Activated T-cell treated with anti-CD3 and anti-CD28 coated beads for 48 hours (primary cell): ENCODE data around the gene KDM4B.

Experiments used
- DNase-seq: peaks from one replicate; pipeline ENCODE4 v3.0.0-alpha.2; 2020; ENCODE audit warnings: low read depth

Gene KDM4B

GRCh38 chr19:5032101-5032967 is 63.4 kb downstream of the KDM4B start:
- no peak for DNase-seq

- DNase-seq = no peak
Measured at GRCh38 chr19:5035105-5035761, 66.3 kb downstream of the KDM4B start.

GRCh38 chr19:5035793-5036697 is 67.1 kb downstream of the KDM4B start:
- no peak for DNase-seq

GRCh38 chr19:5036698-5037563 is 68.0 kb downstream of the KDM4B start:
- no peak for DNase-seq

- DNase-seq = no peak
Measured at GRCh38 chr19:5037936-5038335, 69.0 kb downstream of the KDM4B start.

- no peak for DNase-seq
Measured at GRCh38 chr19:5038631-5039271, 69.8 kb downstream of the KDM4B start.

GRCh38 chr19:5039642-5040543 is 71.0 kb downstream of the KDM4B start:
- DNase-seq = no peak

GRCh38 chr19:5040544-5041167 is 71.7 kb downstream of the KDM4B start:
- no peak for DNase-seq

GRCh38 chr19:5041168-5041912 is 72.4 kb downstream of the KDM4B start:
- no peak for DNase-seq

- no peak for DNase-seq
Measured at GRCh38 chr19:5041913-5042187, 72.9 kb downstream of the KDM4B start.

GRCh38 chr19:5042556-5042955 is 73.6 kb downstream of the KDM4B start:
- DNase-seq = no peak

GRCh38 chr19:5045029-5045428 is 76.1 kb downstream of the KDM4B start:
- DNase-seq = no peak

GRCh38 chr19:5045956-5046338 is 77.0 kb downstream of the KDM4B start:
- DNase-seq = no peak

- no peak for DNase-seq
Measured at GRCh38 chr19:5046339-5047039, 77.6 kb downstream of the KDM4B start.

GRCh38 chr19:5047251-5047935 is 78.5 kb downstream of the KDM4B start:
- DNase-seq = no peak

GRCh38 chr19:5048091-5048726 is 79.3 kb downstream of the KDM4B start:
- DNase-seq = peak; percentile 54
